Neuronal stem cell (in vitro differentiated cells): ENCODE data around the gene WDR13.

ENCODE experiments used
- DNase-seq: peaks from one replicate; pipeline ENCODE4 v3.0.0-alpha.2; 2013; ENCODE audit warnings: low spot score
- H2AFZ ChIP-seq: one replicate; pipeline ENCODE4 v1.6.1; 2013; ENCODE audit warnings: mild to moderate bottlenecking, low read length, inconsistent platforms
- H2AK5ac ChIP-seq: 2 replicates; pipeline ENCODE4 v1.6.1; 2013; ENCODE audit warnings: low read depth, mild to moderate bottlenecking, inconsistent platforms, low read length, moderate library complexity, mixed read lengths
- H2BK120ac ChIP-seq: 2 replicates; pipeline ENCODE4 v1.6.1; 2013; ENCODE audit warnings: low read depth, mild to moderate bottlenecking, inconsistent platforms, low read length, moderate library complexity, mixed read lengths
- H2BK12ac ChIP-seq: one replicate; pipeline ENCODE4 v1.6.1; 2013; ENCODE audit warnings: low read length, inconsistent platforms
- H2BK15ac ChIP-seq: 2 replicates; pipeline ENCODE4 v1.6.1; 2013; ENCODE audit warnings: mild to moderate bottlenecking, low read length, inconsistent platforms, mixed read lengths
- H2BK5ac ChIP-seq: one replicate; pipeline ENCODE4 v1.6.1; 2013; ENCODE audit warnings: inconsistent platforms, mild to moderate bottlenecking, low read length, moderate library complexity
- H3K14ac ChIP-seq: one replicate; pipeline ENCODE4 v1.6.1; 2013; ENCODE audit warnings: low read length, inconsistent platforms
- H3K18ac ChIP-seq: 2 replicates; pipeline ENCODE4 v1.6.1; 2013; ENCODE audit warnings: low read length, inconsistent platforms
- H3K23ac ChIP-seq: 2 replicates; pipeline ENCODE4 v1.6.1; 2013; ENCODE audit warnings: low read depth, mild to moderate bottlenecking, mixed read lengths, low read length, inconsistent platforms; ENCODE audit not compliant: poor library complexity
- H3K27ac ChIP-seq: replicated peaks from 3 replicates; pipeline ENCODE4 v1.5.1; 2013; ENCODE audit warnings: low read length, inconsistent platforms
- H3K27me3 ChIP-seq, 3 experiments: 2 replicates each; pipeline ENCODE4 v1.6.1; 2013; ENCODE audit warnings: low read length in 3 of 3, mild to moderate bottlenecking in 2 of 3, inconsistent platforms in 1 of 3, low read depth in 1 of 3, mixed read lengths in 1 of 3, moderate library complexity in 1 of 3; ENCODE audit not compliant: control insufficient read depth in 3 of 3, insufficient read depth in 3 of 3
- H3K36me3 ChIP-seq, 2 donors: replicated peaks in 1 of 2; 2 replicates each; pipeline ENCODE4 v1.6.1; 2013; ENCODE audit warnings: low read length in 2 of 2; ENCODE audit not compliant: control insufficient read depth in 2 of 2, insufficient read depth in 2 of 2
- H3K4ac ChIP-seq: 2 replicates; pipeline ENCODE4 v1.6.1; 2013; ENCODE audit warnings: inconsistent platforms, mild to moderate bottlenecking, low read length, moderate library complexity
- H3K4me1 ChIP-seq, 2 donors: 1 replicate in 1 of 2; 2 replicates in 1 of 2; pipeline ENCODE4 v1.6.1; 2013; ENCODE audit warnings: low read length in 2 of 2, low read depth in 1 of 2; ENCODE audit not compliant: control insufficient read depth in 2 of 2, insufficient read depth in 1 of 2
- H3K4me2 ChIP-seq: one replicate; pipeline ENCODE4 v1.6.1; 2013; ENCODE audit warnings: mild to moderate bottlenecking, low read length, inconsistent platforms; ENCODE audit not compliant: insufficient read depth, poor library complexity, severe bottlenecking
- H3K4me3 ChIP-seq, 2 donors: 2 replicates each; pipeline ENCODE4 v1.5.1; 2013; ENCODE audit warnings: low read length in 2 of 2, mild to moderate bottlenecking in 2 of 2, inconsistent platforms in 1 of 2, moderate library complexity in 1 of 2
- H3K79me1 ChIP-seq: one replicate; pipeline ENCODE4 v1.6.1; 2013; ENCODE audit warnings: low read depth, mild to moderate bottlenecking, inconsistent platforms, low read length, moderate library complexity
- H3K9ac ChIP-seq: one replicate; pipeline ENCODE4 v1.6.1; 2013; ENCODE audit warnings: mild to moderate bottlenecking, low read depth, low read length, inconsistent platforms; ENCODE audit not compliant: poor library complexity
- H3K9me3 ChIP-seq, 2 donors: replicated peaks in 1 of 2; 2 replicates each; pipeline versions ENCODE3 to v1.6.1; 2013; ENCODE audit warnings: low read length in 2 of 2, mild to moderate bottlenecking in 2 of 2, inconsistent platforms in 1 of 2, low read depth in 1 of 2, mixed read lengths in 1 of 2, moderate library complexity in 1 of 2; ENCODE audit not compliant: control insufficient read depth in 2 of 2, insufficient read depth in 1 of 2
- H4K8ac ChIP-seq: one replicate; pipeline ENCODE4 v1.6.1; 2013; ENCODE audit warnings: low read depth, mild to moderate bottlenecking, inconsistent platforms, low read length, moderate library complexity
- H4K91ac ChIP-seq: one replicate; pipeline ENCODE4 v1.6.1; 2013; ENCODE audit warnings: low read length, low read depth, mild to moderate bottlenecking, inconsistent platforms; ENCODE audit not compliant: poor library complexity
- WGBS, 2 donors: extraction: QIAGEN DNeasy Blood & Tissue Kit; methylation state at CpG; one replicate each; pipeline ENCODE4 v1.1.7; 2013; ENCODE audit warnings: missing lambda C conversion rate in 2 of 2, mixed read lengths in 1 of 2; ENCODE audit not compliant: insufficient read length in 2 of 2, insufficient replicate concordance in 1 of 2; ENCODE audit errors: extremely low coverage in 2 of 2; 5-methylcytosine and 5-hydroxymethylcytosine counted together

WDR13 gene

DNA sequence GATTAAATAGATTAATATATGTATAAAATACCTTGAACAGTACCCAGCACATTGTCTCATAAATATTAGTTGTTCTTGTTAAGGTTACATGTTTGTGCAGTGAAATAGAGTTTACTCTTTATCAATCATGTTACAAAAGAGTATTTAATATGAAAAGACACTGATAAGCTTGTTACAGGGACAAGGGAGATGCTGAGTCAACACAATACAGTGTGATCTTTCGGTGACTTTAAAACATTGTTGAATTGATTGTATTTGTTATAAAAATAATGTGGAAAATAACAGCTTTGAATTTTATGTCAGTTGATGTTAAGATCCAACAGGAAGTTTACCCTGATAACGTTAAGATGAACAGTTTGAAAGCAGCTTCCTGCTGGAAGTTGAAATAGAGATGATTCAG is 1.4 kb upstream of the WDR13 start:
- Histone ChIP-seq H3K4me1 (peaks cover 0 to 3% of the 10 kb centered on the region in 2 donors), H3K27me3 (no peaks in the 10 kb centered on the region), H2BK5ac (no peak overlapping the region), H3K18ac (no peak overlapping the region), H3K9ac (no peak overlapping the region), H2BK15ac (no peak overlapping the region), H3K14ac (no peak overlapping the region), H3K4me3 (no peak overlapping the region), H3K9me3 (no peaks in the 10 kb centered on the region), H3K79me1 (peaks cover 2% of the 10 kb centered on the region), H4K8ac (no peak overlapping the region), H3K23ac (no peak overlapping the region), H4K91ac (no peak overlapping the region), H3K4ac (no peak overlapping the region), H2AK5ac (no peak overlapping the region), H3K36me3 (peaks cover 11 to 22% of the 10 kb centered on the region in 2 donors), H2BK120ac (no peak overlapping the region), H2BK12ac (no peak overlapping the region), H2AFZ (no peak overlapping the region), H3K27ac (no peak overlapping the region), H3K4me2 (no peak overlapping the region)
- DNase-seq: no peak
- no CpG with 5 or more reads among the region's 2 CpGs for WGBS, 2 donors

DNA sequence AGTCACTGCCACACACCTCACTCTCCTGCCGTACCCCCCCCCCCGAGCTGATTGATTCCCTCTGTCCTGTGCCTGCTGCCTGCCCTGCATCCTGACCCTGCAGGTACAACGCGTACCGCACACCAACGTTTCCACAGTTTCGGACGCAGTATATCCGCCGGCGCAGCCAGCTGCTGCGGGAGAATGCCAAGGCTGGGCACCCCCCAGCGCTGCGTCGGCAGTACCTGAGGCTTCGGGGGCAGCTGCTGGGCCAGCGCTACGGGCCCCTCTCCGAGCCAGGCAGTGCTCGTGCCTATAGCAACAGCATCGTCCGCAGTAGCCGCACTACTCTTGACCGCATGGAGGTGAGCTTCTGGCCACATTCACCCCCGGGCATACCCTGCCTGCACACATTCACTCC is 1.3 kb downstream of the WDR13 start:
- no peak overlapping the region for H3K27ac ChIP-seq
- no peak overlapping the region for H3K4me2 ChIP-seq
- H2BK120ac ChIP-seq: no peak overlapping the region
- no peak overlapping the region for H3K23ac ChIP-seq
- peaks cover 0 to 3% of the 10 kb centered on the region in 2 donors for H3K4me1 ChIP-seq
- H4K8ac ChIP-seq: no peak overlapping the region
- no peaks in the 10 kb centered on the region for H3K9me3 ChIP-seq
- peak overlapping the region in 1 of 2 donors; percentile 77 for H3K4me3 ChIP-seq
- no peak overlapping the region for H2BK15ac ChIP-seq
- H3K9ac ChIP-seq: no peak overlapping the region
- no peaks in the 10 kb centered on the region for H3K27me3 ChIP-seq
- peaks cover 13 to 43% of the 10 kb centered on the region in 2 donors for H3K36me3 ChIP-seq
- no peak overlapping the region for H2AFZ ChIP-seq
- peaks cover 2% of the 10 kb centered on the region for H3K79me1 ChIP-seq
- H4K91ac ChIP-seq: no peak overlapping the region
- no peak for DNase-seq
- H3K18ac ChIP-seq: no peak overlapping the region
- no peak overlapping the region for H2BK12ac ChIP-seq
- no peak overlapping the region for H2BK5ac ChIP-seq
- peak overlapping the region; percentile 46 for H2AK5ac ChIP-seq
- no peak overlapping the region for H3K14ac ChIP-seq
- H3K4ac ChIP-seq: no peak overlapping the region
- WGBS, 2 donors: no CpG with 5 or more reads among the region's 25 CpGs

DNA sequence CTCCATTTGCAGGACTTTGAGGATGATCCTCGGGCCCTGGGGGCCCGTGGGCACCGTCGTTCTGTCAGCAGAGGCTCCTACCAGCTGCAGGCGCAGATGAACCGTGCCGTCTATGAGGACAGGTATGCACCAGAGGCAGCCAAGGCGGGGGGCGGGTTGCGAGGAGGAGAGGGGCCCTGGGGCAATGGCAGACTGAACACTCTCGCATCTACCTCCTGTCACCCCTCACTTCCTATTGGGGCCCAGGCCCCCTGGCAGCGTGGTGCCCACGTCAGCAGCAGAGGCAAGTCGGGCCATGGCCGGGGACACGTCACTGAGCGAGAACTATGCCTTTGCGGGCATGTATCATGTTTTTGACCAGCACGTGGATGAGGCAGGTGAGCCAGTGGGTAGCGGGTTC is 2.0 kb downstream of the WDR13 start:
- no peak overlapping the region for H2BK120ac ChIP-seq
- H3K27ac ChIP-seq: no peak overlapping the region
- no peak overlapping the region for H3K23ac ChIP-seq
- H2BK15ac ChIP-seq: no peak overlapping the region
- H2BK5ac ChIP-seq: no peak overlapping the region
- no peak overlapping the region for H4K8ac ChIP-seq
- no peak overlapping the region for H3K4me3 ChIP-seq
- H3K9ac ChIP-seq: no peak overlapping the region
- no peak overlapping the region for H4K91ac ChIP-seq
- no peaks in the 10 kb centered on the region for H3K27me3 ChIP-seq
- no peaks in the 10 kb centered on the region for H3K9me3 ChIP-seq
- peaks cover 0 to 3% of the 10 kb centered on the region in 2 donors for H3K4me1 ChIP-seq
- H3K79me1 ChIP-seq: peaks cover 2% of the 10 kb centered on the region
- no peak overlapping the region for H3K18ac ChIP-seq
- no peak for DNase-seq
- no peak overlapping the region for H2AFZ ChIP-seq
- WGBS, 2 donors: no CpG with 5 or more reads among the region's 20 CpGs
- no peak overlapping the region for H2BK12ac ChIP-seq
- H2AK5ac ChIP-seq: no peak overlapping the region
- peaks cover 15 to 48% of the 10 kb centered on the region in 2 donors for H3K36me3 ChIP-seq
- no peak overlapping the region for H3K4ac ChIP-seq
- H3K14ac ChIP-seq: no peak overlapping the region
- H3K4me2 ChIP-seq: no peak overlapping the region

DNA sequence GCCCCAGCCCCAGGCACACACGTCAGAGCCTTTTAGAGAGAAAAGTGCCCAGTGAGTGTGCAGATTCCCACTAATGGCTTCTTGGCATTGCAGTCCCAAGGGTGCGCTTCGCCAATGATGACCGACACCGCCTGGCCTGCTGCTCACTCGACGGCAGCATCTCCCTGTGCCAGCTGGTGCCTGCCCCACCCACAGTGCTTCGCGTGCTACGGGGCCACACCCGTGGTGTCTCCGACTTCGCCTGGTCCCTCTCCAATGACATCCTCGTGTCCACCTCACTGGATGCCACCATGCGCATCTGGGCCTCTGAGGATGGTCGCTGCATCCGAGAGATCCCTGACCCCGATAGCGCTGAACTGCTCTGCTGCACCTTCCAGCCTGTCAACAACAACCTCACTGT is 2.9 kb downstream of the WDR13 start:
- H3K4me2 ChIP-seq: no peak overlapping the region
- no peak overlapping the region for H3K14ac ChIP-seq
- H3K4ac ChIP-seq: no peak overlapping the region
- no peak overlapping the region for H2BK120ac ChIP-seq
- H3K23ac ChIP-seq: no peak overlapping the region
- no peak overlapping the region for H3K4me3 ChIP-seq
- peaks cover 2% of the 10 kb centered on the region for H3K79me1 ChIP-seq
- H3K9ac ChIP-seq: no peak overlapping the region
- H2BK5ac ChIP-seq: no peak overlapping the region
- H3K4me1 ChIP-seq: peaks cover 0 to 3% of the 10 kb centered on the region in 2 donors
- no peak overlapping the region for H3K18ac ChIP-seq
- no CpG with 5 or more reads among the region's 19 CpGs for WGBS, 2 donors
- no peaks in the 10 kb centered on the region for H3K27me3 ChIP-seq
- H3K9me3 ChIP-seq: no peaks in the 10 kb centered on the region
- H3K36me3 ChIP-seq: peaks cover 15 to 57% of the 10 kb centered on the region in 2 donors
- H4K91ac ChIP-seq: no peak overlapping the region
- no peak for DNase-seq
- H2BK15ac ChIP-seq: no peak overlapping the region
- no peak overlapping the region for H3K27ac ChIP-seq
- H2AK5ac ChIP-seq: no peak overlapping the region
- no peak overlapping the region for H4K8ac ChIP-seq
- H2BK12ac ChIP-seq: no peak overlapping the region
- no peak overlapping the region for H2AFZ ChIP-seq
